ENCODE data around the gene GFRA1. TPM values are rescaled to one million over a fixed set of nuclear protein-coding genes. Genes with fewer than 3 reads are reported as not detected.

The GFRA1 gene
- total RNA-seq, 4 donors from 2014 or later = 21.0 to 62.5 (median 59.3) TPM

GRCh38 chr10:116112232-116113231, 160.5 kb downstream of the GFRA1 start:
- Histone ChIP-seq H3K4me3 (no peak overlapping the region), H3K9me3 (no peaks in the 10 kb centered on the region), H3K36me3 (no peaks in the 10 kb centered on the region), H3K27ac (no peak overlapping the region), H3K4me1 (no peaks in the 10 kb centered on the region), H3K27me3 (peaks cover 6% of the 10 kb centered on the region)
- no peak for ATAC-seq
- 71 to 82% methylated on average over 3 to 6 of the region's 17 CpGs for WGBS, 2 donors (ENCODE audit: low coverage in 1 of 2)
- TF ChIP-seq EP300 (IDR thresholded peaks at IDR 0.05) = no peak
- no peak for TF ChIP-seq CTCF (IDR thresholded peaks at IDR 0.05)
- no peak for TF ChIP-seq POLR2A (IDR thresholded peaks at IDR 0.05)
- no peak for TF ChIP-seq POLR2AphosphoS5 (IDR thresholded peaks at IDR 0.05)

GRCh38 chr10:116111483-116112095, 161.4 kb downstream of the GFRA1 start:
- 100% methylated on average over 2 of the region's 11 CpGs; no CpG with 5 or more reads in 1 of the 2 donors for WGBS, 2 donors (ENCODE audit: low coverage in 1 of 2)
- Histone ChIP-seq H3K36me3 (no peaks in the 10 kb centered on the region), H3K4me3 (no peak overlapping the region), H3K4me1 (no peaks in the 10 kb centered on the region), H3K9me3 (no peaks in the 10 kb centered on the region), H3K27ac (no peak overlapping the region), H3K27me3 (peaks cover 6% of the 10 kb centered on the region)
- TF ChIP-seq EP300 (IDR thresholded peaks at IDR 0.05) = no peak
- no peak for ATAC-seq

- ATAC-seq = no peak
- Histone ChIP-seq H3K27ac (no peak overlapping the region), H3K4me1 (no peaks in the 10 kb centered on the region), H3K4me3 (no peak overlapping the region), H3K9me3 (no peaks in the 10 kb centered on the region), H3K36me3 (no peaks in the 10 kb centered on the region), H3K27me3 (peaks cover 6% of the 10 kb centered on the region)
- 95 to 96% methylated on average over 3 to 4 of the region's 4 CpGs for WGBS, 2 donors (ENCODE audit: low coverage in 1 of 2)
- no peak for TF ChIP-seq POLR2A (IDR thresholded peaks at IDR 0.05)
- TF ChIP-seq CTCF (IDR thresholded peaks at IDR 0.05) = no peak
- TF ChIP-seq POLR2AphosphoS5 (IDR thresholded peaks at IDR 0.05) = no peak
- no peak for TF ChIP-seq EP300 (IDR thresholded peaks at IDR 0.05)
Measured at GRCh38 chr10:116110736-116111135, 162.3 kb downstream of the GFRA1 start.

GRCh38 chr10:116109881-116110280, 163.1 kb downstream of the GFRA1 start:
- Histone ChIP-seq H3K36me3 (no peaks in the 10 kb centered on the region), H3K9me3 (no peaks in the 10 kb centered on the region), H3K4me3 (no peak overlapping the region), H3K27ac (no peak overlapping the region), H3K27me3 (peaks cover 6% of the 10 kb centered on the region), H3K4me1 (no peaks in the 10 kb centered on the region)
- no peak for ATAC-seq
- WGBS, 2 donors (ENCODE audit: low coverage in 1 of 2) = no CpG with 5 or more reads among the region's 2 CpGs
- TF ChIP-seq POLR2A (IDR thresholded peaks at IDR 0.05) (no peak), EP300 (IDR thresholded peaks at IDR 0.05) (no peak), POLR2AphosphoS5 (IDR thresholded peaks at IDR 0.05) (no peak), CTCF (IDR thresholded peaks at IDR 0.05) (no peak)

- peaks cover 6% of the 10 kb centered on the region for H3K27me3 ChIP-seq
- H3K9me3 ChIP-seq = no peaks in the 10 kb centered on the region
- no peaks in the 10 kb centered on the region for H3K4me1 ChIP-seq
- H3K36me3 ChIP-seq = no peaks in the 10 kb centered on the region
- no peak for ATAC-seq
- H3K4me3 ChIP-seq = no peak overlapping the region
- no peak overlapping the region for H3K27ac ChIP-seq
- TF ChIP-seq POLR2A (IDR thresholded peaks at IDR 0.05) (no peak), EP300 (IDR thresholded peaks at IDR 0.05) (no peak), POLR2AphosphoS5 (IDR thresholded peaks at IDR 0.05) (no peak), CTCF (IDR thresholded peaks at IDR 0.05) (no peak)
- WGBS, 2 donors (ENCODE audit: low coverage in 1 of 2) = 82% methylated on average over 3 of the region's 8 CpGs; no CpG with 5 or more reads in 1 of the 2 donors
Measured at GRCh38 chr10:116109481-116109880, 163.5 kb downstream of the GFRA1 start.
